ENCODE results near the gene ORC6.

Gene ORC6

GRCh38 chr16:46733319-46733830 lies 43.9 kb downstream of the ORC6 start:
- no peak for DNase-seq

- no peak for DNase-seq
Measured at GRCh38 chr16:46736695-46737094, 47.2 kb downstream of the ORC6 start.

- no peak for DNase-seq
Measured at GRCh38 chr16:46737621-46738214, 48.3 kb downstream of the ORC6 start.

- DNase-seq: no peak
Measured at GRCh38 chr16:46739934-46740333, 50.5 kb downstream of the ORC6 start.

- DNase-seq: no peak
Measured at GRCh38 chr16:46743232-46743719, 53.8 kb downstream of the ORC6 start.

- DNase-seq: no peak
Measured at GRCh38 chr16:46745617-46746016, 56.2 kb downstream of the ORC6 start.

- no peak for DNase-seq
Measured at GRCh38 chr16:46746821-46747776, 57.6 kb downstream of the ORC6 start.
